NK-92 (cell line): ENCODE results near the gene UNC13C.

ENCODE experiments used
- DNase-seq: peaks from one replicate; lab custom pipeline; 2025; ENCODE audit not compliant: unreplicated experiment; lab: John Stamatoyannopoulos, UW

UNC13C gene

DNA sequence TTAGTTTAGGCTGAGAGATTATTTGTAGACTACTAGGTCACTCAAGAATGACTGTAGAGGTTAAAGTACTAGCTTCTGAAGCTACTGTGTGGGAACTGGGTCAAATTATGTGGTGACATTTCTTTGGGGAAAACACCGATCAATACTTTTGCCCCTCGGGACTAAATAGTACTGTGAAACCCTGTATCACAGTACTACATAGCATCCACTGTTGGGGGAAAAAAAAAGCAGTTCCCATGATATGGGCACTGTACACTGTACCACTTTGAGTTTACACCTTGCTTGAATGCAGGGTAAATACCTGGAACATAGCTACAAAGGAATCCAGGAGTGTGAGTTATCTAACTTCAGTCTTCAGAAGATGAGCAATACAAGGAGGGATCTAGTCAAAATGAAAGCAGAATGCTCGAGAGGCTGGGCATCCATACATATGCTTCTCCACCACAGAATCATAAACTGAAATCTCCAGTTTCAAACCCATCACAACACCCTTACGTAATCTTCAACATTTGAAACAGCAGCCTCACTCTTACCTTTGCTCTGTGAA is 311.4 kb downstream of the UNC13C start:
- DNase-seq, result no peak

DNA sequence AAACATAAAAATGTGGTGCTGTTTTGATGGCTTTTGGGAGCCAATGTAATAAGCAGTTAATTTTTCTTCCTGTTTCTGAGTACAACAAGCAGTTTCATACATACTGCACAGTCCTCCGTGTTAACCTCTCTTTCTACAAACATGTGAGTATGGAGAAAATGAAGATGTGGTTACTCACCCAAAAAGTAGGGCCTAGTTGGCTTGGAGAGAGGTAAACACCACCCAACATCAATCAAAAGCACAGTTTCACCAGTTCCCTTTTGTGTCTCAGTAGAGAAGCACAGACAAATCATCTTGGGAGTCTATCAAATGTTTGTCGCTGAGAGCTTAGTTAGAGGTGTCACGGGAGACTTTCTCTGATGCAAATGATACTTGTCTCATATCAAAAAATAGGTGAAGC is 320.2 kb downstream of the UNC13C start:
- DNase-seq, result no peak

DNA sequence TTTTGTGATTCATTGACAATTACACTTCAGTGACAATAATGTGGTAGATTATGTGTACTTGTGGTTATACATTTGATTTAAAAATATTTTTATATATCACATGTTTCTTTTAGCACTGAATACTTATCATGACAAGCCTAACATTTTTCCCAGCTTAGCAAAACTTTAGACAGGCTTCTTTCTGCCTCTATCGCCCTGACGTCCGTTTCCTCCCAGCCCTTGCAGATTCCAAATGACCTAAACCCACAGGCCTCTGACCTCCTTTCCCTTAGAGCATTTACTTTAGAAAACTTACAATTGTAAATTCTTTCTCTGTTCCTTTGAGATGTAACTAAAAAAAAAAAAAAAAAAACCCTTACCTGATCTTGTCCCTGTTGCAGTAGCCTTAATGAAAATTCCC is 326.1 kb downstream of the UNC13C start:
- no peak for DNase-seq

DNA sequence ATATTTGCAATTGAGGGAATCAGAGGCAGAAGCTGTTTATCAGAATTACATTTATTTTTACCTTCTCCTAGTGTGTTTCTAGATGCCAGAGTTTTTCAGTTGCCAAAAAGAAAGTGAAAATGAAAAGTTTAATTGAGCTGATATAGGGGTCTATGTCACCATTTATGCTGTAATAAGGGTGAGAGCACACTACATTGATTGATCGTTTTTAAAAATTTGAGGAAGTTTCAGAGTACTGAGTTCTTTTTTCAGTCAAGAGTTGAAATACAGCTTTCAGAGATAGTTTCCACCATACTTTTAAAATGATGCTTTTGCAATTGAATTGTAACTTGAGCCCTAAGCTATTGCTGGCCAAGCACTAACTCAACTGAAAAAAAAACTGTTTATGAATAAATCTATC is 326.9 kb downstream of the UNC13C start:
- no peak for DNase-seq

DNA sequence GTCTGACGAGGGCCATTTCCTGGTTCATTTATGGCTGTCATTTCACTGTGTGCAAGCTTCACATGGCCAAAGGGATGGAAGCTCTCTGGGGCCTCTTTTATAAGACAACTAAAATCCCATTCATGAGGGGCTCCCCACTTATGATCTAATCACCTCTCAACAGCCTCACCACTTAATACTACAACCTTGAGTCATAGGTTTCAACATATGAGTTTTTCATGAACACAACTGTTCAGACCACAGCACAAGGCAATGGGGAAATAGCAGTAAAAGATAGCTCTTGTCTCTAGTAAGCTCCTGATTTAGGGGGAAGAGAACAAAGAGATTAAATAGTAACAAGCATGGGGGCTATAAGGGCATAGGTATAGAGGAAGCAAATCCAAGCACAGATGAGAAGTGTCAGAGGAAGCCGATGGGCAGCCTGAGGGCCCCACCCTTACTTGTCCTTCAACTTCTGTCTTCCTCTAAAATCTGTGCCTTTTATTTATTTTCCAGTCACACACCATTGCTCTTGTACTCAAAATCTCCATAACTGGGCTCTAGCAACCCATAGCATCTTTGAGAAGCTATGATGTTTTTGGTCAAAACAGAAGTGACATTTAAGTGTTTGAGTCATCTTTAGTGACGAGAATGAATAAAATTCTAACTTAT is 329.1 kb downstream of the UNC13C start:
- no peak for DNase-seq

DNA sequence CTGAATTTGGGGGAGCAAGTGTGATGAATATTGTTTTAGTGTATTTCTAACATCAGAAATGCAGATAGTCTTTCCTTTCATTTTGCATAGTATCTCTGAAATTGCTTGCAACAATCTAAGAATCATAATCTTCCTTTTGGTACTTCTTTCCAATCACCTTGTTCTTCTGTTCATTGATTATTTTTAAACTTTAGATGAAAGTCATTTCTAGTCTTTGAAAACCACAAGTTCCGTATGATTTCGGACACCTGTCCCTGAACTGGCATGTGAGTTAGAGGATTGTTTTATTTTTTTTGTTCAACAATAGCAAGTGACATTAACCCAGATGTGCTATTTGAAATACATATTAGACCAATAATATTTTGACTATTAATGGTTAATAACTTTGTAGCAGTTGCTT is 329.7 kb downstream of the UNC13C start:
- DNase-seq, result no peak

DNA sequence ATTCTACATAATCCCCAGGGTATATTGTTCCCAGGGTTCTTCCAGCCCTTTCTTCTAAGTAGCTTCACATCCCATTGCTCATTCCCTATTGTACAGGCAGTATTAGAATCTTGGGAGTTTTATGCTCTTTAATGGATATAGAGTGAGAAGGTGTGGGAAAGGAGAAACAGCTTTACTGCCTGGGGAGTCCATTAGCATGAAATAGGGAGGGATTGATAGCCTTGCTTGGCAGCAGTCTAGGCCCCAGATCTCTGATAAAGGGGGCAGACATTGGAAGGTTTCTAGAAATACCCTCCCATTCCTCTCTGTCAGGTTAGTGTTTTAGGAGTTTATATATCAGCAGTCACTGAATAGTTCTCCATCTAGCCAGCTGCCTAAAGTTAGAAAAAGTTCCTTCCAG is 334.3 kb downstream of the UNC13C start:
- DNase-seq, result no peak

DNA sequence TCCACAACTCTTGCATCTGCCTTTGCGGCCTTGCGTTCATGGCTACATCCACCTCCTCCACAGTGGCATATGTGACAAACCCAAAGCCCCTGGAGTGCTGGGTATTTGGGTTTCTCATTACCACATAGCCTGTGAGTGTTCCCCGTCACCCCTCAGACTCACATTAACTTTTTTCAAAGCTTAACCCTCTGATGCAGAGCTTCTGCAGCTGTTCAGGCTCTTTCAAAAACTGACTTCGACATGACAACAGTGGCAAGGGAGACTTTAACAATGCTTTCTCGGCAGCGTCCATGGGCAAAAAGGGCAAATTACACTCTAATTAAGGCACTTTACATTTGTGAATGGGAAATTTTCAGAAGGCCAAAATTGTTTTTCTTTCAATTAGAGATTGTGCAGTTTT is 343.2 kb downstream of the UNC13C start:
- no peak for DNase-seq

DNA sequence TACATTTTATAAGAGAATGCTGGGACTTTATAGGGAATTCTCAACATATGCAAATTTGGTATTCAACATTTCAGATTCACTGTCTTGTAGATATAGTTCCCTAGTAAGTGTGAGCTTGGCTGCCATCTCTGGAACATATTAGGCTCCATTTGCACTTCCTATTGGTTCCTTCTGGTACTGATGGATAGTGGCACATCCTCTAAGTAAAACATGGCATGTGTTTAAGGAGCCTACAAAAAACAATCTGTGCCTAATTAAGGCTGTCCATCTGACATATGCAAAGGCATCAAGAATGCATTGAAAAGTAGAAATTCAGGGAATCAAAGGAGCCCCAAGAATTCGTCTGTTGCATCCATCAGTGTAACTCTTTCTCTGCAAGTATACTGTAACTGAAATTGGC is 344.1 kb downstream of the UNC13C start:
- no peak for DNase-seq

DNA sequence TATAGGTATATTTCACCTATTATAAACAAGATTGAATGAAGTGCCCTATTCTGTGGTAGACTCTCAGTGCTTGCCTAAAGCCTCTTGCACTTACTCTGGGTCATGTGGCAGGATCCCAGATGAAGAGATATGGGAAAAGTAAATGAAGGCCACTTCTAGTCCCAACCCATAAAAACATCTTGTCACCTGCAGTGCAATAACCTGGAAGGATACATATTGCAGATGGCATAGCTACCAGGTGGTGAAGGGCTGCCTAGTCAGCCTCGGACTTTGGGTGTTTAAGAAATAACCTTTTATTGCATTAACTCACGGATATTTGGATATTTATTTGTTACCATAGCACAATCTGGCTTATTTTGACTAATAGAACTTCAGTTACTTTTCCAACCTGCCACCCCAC is 367.1 kb downstream of the UNC13C start:
- DNase-seq, result no peak

DNA sequence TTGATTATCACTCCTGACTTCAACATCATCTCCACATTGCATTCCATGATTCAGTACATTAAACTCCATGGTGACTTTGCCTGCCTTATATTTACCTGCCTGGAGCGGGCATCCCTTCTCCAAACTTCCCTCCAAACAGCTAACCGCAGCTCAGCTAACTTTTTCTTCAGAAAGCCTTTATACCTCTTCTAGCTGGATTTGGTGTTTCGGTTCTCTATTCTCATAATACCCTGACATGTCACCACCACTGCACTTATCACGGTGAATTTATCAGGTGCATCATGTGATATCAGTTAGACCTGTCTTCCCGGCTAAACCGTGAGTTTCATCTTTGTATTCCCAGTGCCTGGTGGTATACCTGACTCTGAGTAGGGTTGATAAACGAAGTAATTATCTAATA is 367.6 kb downstream of the UNC13C start:
- DNase-seq, result no peak

DNA sequence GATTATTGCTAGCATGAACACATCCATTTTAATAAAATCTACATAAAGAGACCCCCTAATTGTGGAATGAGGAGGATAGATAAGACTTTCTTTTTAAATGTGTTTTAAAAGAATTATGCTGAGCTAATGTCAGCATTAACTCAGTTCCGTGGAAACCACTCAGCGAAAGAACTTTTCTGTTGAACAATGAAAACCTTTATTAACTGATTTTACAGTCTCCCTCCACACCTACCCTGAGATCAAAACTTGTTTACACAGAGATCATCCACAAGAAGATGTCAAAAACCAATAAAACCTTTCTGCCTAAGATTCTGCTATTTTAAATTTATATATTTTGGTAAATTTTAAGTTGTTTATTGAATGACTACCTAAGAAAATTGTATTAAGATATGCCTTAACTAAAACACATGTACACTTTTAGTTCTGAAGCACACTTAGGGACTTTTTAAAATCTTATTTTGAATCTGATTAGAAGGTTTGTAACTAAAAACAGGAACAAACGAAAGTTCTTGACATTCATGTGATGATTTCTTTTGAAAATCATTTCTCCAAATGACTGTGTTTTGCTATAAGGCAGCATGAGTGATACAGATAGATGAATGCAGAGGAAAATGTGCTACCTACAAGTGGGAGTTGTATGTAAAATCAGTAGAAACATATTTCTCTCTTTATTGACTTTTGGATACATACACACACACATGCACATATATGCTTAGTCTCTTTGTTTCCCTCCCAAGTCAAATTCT is 369.0 kb downstream of the UNC13C start:
- no peak for DNase-seq

DNA sequence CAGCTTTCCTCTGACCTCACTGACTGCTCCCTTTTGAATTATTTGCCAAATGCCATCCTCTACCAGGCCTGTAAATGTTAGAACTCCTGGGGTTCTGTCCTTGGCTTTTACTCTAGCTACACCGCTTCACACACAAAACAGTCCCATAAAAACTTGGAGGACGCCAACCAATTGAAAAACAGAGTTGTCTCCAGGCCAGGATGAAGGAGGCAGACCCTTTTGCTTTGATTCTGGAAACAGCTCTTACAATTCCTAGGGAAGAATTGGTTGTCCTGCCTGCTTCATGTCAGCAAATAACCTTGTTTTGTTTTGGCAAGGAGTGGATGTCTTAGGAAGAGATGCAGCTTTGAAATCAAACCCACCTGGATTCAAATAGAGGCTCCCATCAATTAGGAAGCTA is 375.5 kb downstream of the UNC13C start:
- no peak for DNase-seq

DNA sequence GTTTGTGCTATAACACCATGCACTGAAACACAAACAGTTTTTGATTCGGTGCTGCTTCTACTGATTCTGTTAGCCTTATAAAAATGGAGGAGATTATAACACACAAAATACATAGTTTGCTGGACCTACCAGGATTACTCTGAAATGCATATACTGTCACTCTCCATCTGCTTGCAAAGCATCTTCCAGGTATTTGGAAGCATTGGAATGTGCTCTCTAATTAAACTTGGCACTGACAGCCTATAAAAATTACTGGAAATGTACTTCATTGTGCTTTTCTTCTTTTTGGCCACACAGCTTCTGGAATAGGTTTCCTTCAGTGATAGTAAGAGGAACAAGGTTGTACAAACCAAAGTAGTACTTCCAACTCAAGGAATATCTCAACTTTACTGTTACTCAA is 376.1 kb downstream of the UNC13C start:
- no peak for DNase-seq

DNA sequence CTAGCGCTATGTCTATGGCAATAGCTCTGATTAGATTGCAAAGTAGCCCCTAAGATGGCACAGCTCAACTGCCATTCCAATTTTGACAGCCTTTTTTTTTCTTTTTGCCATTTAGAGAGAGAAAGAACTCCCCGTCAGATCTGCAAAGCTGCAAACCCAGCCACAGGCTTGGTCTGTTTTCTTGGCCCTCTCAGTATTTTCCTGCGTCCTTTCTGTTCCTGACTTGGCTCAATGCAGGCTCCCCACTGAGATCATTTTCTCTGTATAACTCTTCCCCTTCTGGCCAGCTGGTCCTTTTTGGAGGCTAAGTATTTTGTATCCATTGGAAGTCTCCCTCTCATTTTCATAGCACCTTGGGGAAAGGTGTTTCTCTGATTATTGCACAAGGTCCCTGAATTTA is 386.7 kb downstream of the UNC13C start:
- DNase-seq, result no peak

DNA sequence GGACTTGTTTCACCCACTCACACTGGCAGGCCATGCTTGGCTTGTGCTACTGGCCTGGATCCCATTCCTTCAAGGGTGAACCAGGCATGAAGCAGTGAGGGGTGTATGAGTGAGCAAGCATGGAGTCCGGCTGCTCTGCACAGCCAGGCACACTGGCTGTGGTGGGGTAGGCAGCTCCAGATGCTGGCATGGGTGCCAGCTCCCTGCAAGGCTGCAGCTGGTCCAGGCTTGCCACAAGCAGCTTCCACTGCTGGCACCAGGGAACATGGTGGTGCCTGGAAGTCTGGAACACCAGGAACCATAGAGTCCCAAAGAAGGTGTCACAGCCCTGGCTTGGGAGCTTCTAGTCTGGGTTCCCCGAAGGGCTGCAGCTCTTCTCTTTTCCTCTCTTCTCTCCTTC is 395.1 kb downstream of the UNC13C start:
- no peak for DNase-seq

DNA sequence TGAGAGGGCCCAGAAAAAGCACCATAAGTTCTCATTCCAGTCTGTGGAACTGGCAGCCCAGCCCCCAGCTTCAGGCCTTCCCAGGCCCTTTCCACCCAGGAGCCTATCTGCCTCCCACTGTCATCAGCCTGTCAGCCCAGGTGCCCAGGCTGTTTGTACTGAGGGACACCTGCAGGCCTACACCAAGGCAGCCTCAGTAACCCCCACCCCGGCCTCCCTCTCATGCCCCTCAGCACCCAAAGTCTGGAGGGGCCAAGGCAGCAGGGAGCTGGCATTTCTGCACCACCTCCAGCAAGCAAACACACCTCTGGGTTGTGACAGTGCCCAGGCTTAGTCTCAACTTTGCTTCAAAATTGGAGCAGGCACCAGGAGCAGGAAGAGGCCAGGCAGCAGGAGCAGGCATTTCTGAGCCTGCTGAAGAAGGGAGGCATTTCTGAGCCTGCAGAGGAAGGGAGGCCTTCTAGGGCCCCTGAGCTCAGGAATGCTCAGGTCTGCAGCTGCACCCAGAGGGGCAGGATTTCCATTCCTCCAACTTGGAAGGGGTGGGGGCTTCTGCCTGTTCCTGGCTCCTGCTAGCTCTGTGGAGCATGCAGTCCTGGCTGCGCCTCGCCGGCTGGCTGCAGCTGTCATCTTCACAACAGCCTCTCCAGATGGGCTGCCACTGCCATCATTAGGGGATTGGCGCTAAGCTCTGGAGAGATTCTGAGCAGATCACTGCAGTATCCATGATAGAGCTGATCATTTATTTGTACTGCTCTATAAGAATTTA is 396.1 kb downstream of the UNC13C start:
- DNase-seq, result no peak

DNA sequence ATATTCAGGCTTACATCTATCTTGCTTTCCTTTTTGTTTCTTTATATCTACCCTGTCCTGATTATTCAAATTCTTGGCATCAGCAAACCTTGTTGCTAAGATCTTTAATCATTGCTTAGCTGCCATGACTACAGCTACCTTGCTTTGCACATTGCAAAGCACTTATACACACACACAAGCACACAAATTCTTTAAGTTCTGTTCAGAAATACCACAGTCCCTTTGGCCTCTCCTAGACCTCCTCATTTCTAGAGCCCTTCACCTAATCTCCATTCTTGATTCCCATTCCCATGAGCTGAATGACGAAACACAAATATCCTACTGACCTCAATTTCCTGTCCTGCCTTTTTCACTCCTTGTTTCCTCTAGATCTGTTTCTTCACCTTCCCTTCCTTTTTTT is 409.6 kb downstream of the UNC13C start:
- no peak for DNase-seq

DNA sequence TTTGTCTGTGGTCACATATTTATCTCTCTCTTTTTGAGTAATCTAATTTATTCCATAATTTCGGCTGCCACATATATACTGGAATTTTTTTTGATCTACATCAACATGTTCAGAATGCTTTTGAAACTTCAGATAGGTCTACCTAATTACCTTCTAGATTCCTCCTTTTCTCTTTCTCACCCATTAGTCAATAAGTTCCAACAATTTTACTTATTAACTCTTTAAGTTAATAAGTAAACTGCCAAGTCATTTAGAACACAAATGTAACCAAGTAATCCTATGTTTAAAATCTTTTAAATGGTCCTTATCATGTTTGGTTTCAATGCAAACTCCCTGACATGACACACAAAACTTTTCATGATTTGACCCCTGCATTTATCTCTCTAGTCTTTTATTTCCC is 410.5 kb downstream of the UNC13C start:
- no peak for DNase-seq

DNA sequence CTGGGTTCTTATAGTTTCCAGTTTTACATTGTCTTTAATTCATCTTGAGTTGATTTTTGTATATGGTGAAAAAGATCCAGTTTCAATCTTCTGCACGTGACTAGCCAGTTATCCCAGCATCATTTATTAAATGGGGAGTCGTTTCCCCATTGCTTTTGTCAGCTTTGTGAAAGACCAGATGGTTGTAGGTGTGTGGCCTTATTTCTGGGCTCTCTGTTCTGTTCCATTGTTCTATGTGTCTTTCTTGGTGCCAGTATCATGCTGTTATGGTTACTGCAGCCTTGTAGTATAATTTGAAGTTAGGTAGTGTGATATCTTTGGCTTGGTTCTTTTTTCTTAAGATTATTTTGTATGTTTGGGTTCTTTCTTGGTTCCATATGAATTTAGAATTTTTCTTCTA is 432.2 kb downstream of the UNC13C start:
- DNase-seq, result no peak

DNA sequence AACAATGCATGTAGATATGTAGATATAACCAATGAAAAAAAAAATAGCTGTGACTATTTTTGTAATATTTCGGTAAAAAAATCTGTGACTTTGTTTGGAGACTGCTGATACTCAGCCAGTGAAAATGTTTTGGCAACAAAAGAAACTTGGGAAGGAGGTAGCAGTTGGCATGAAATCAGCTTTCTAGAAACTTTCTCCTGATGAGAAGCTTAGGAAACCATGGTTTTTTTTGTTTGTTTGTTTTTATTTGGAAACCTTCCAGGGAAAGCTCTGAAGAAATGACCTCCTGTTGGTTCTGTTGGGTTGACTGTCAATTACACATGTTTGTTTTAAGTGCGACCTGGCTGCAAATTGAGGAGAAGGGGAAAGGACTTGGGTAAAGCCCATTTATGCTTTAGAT is 445.9 kb downstream of the UNC13C start:
- no peak for DNase-seq

DNA sequence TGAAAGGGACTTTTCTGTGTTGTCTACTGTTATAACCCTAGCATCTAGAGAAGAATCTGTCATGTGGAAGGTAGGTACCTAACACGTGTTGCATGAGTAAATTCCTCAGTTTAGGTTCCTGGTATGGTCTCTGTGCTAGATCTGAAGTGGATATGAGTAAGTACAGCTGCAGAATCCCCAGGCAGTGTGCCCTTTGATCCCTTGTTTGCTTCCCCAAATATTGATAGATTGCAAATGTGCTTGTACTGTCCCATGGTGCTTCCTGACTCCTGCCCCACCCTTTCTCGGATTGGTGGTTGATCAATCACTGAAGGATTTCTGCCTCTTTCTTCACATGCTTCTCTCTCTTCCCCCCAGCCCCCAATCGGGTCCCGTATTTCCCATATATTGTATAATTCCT is 450.4 kb downstream of the UNC13C start:
- DNase-seq, result no peak
